Stomach (tissue), 4 donors: ENCODE data around the gene ACSL6.

Experiments used
- EP300 ChIP-seq: sonication (generic); formaldehyde crosslinking; IDR thresholded peaks from one replicate; pipeline ENCODE4 v1.6.1; 2017; ENCODE audit warnings: antibody characterized with exemption
- POLR2A ChIP-seq, 4 donors: fragments of 450-650 bp; IDR thresholded peaks; one replicate each; pipeline ENCODE4 v1.6.1; 2016; ENCODE audit warnings: antibody characterized with exemption in 4 of 4, control low read depth in 2 of 4, mild to moderate bottlenecking in 1 of 4, moderate library complexity in 1 of 4
- TF ChIP-seq, protein P1 (sequence below), 7 experiments: fragments of 450-650 bp in 4 of 7; fragments of 200-600 bp in 3 of 7; sonication (generic) in 3 of 7; IDR thresholded peaks; one replicate each; pipeline ENCODE4 v1.5.1; 2016 to 2019; ENCODE audit warnings: antibody characterized with exemption in 7 of 7, control low read depth in 2 of 7, mild to moderate bottlenecking in 1 of 7

DNA sequence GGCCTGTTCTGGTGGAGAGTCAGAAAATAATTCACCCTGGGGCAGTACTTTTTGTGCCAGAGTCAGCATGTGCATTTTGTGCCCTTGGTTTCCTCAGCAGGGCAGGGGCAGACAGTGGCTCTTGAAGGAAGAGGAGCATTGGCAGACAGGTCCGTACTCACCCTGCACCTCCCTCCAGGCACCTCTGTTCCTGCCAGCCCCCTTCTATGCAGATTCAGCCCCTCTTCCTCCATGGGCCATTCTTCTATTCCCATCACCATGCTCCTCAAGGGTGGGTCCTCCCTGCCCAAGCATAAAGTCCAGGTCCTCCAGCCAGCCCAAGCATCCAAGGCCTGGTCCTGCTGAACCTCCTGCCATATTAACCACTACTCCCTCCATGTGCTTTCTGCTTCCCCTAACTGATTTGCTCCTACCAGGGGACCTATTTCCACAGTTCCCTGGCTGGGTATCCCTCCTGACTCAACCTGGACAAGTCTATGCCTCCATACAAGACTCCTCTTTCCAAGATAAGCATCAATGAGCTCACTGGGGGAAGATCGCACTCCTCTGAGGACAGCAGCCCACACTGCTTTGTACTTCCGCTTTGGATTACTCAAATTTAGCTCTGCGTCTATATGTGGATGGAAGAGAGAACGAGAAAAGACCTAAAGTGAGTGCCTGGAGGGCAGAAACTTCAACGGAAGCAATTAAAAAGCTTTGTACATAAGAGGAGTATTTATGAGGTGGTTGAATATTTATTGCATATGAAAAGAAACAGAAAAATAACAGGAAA, 9.3 kb upstream of the ACSL6 start:
- TF ChIP-seq, protein P1, sequence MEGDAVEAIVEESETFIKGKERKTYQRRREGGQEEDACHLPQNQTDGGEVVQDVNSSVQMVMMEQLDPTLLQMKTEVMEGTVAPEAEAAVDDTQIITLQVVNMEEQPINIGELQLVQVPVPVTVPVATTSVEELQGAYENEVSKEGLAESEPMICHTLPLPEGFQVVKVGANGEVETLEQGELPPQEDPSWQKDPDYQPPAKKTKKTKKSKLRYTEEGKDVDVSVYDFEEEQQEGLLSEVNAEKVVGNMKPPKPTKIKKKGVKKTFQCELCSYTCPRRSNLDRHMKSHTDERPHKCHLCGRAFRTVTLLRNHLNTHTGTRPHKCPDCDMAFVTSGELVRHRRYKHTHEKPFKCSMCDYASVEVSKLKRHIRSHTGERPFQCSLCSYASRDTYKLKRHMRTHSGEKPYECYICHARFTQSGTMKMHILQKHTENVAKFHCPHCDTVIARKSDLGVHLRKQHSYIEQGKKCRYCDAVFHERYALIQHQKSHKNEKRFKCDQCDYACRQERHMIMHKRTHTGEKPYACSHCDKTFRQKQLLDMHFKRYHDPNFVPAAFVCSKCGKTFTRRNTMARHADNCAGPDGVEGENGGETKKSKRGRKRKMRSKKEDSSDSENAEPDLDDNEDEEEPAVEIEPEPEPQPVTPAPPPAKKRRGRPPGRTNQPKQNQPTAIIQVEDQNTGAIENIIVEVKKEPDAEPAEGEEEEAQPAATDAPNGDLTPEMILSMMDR (IDR thresholded peaks at IDR 0.05) = no peak
- TF ChIP-seq POLR2A (IDR thresholded peaks at IDR 0.05) = no peak
- no peak for TF ChIP-seq EP300
